ENCODE measurements around the gene CYP2U1.
"Not testable (repeated sequence)": the region's sequence is repeated elsewhere in the genome, so short reads cannot be mapped to it uniquely, and the experiment has no call there.

CYP2U1 gene

GRCh38 chr4:107900067-107900466 lies 31.3 kb upstream of the CYP2U1 start:
- Histone ChIP-seq H3K27ac (no peak overlapping the region), H3K4me3 (ENCODE audit: low read depth, low read length) (no peak overlapping the region), H3K36me3 (replicated peaks) (no peaks in the 10 kb centered on the region), H3K27me3 (replicated peaks) (no peaks in the 10 kb centered on the region)
- in situ Hi-C loops (cut with HindIII; ENCODE audit: low pct_ligation_motif_present, low sequenced_read_pairs) = loop anchor here (25.0 kb wide), 1 partner anchor 138 kb away; no protein-coding TSS in a partner anchor
- TF ChIP-seq CTCF (IDR thresholded peaks at IDR 0.05; ENCODE audit: low read depth, low read length, missing control alignments) = no peak
- no peak for DNase-seq

DNA sequence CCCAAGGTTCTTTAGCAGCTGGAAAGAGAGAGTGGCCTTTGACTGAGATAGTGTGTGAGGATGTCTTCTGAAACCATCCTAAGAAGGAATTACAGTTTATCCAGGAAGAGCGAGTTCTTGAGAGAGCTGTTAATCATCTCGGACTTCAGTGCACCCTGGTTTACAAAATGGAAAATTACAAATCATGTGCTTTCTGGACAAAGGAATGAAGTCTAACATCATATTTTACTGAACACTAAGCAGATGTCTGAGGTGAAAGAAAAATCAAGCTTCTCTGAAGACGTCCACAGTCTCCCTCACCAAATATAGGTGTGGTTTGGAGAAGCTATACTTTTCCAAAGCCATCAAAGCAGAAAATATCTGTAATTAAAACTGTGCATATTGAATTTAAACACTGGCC lies 30.8 kb upstream of the CYP2U1 start:
- no peak for TF ChIP-seq CTCF (IDR thresholded peaks at IDR 0.05; ENCODE audit: low read depth, low read length, missing control alignments)
- Histone ChIP-seq H3K36me3 (replicated peaks) (no peaks in the 10 kb centered on the region), H3K27ac (no peak overlapping the region), H3K4me3 (ENCODE audit: low read depth, low read length) (no peak overlapping the region), H3K27me3 (replicated peaks) (no peaks in the 10 kb centered on the region)
- no peak for DNase-seq
- in situ Hi-C loops (cut with HindIII; ENCODE audit: low pct_ligation_motif_present, low sequenced_read_pairs) = loop anchor here (25.0 kb wide), 1 partner anchor 138 kb away; no protein-coding TSS in a partner anchor

DNA sequence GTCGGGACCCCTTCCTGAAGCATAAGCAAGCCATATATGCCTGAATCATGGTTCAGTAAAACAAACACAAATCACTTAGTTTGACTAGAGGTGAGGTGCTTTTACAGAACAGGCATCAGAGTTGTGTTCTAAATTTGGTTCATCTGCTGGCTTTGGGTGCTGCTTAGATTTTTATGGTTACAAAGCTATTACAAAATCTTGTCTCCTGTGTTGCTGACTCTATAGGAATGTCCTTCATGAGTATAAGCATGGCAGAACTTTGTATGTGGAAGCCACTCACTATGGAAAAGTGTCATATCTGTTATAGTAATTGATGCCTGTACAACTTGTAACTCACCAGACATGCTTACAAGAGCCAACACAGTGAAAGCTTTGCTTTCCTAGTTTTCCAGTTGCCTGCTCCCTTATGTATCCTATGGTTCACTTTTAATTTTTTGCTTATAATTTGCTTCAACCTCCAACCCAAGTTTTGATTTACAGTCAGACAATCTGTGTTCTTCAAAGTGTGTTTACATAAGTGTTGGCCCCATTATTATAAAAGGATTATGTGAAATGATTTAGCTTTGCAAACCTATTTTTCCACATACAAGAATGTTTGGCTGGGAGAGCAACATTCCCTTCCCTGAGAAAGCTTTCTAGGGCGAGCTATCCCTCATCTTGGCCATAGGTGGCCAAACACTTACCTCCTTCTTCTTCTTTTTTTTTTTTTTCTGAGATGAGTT lies 30.0 kb upstream of the CYP2U1 start:
- in situ Hi-C loops (cut with HindIII; ENCODE audit: low pct_ligation_motif_present, low sequenced_read_pairs) = loop anchor here (25.0 kb wide), 1 partner anchor 139 kb away; no protein-coding TSS in a partner anchor
- DNase-seq = no peak
- no peak overlapping the region for H3K27ac ChIP-seq
- no peak for TF ChIP-seq CTCF (IDR thresholded peaks at IDR 0.05; ENCODE audit: low read depth, low read length, missing control alignments)
- no peak overlapping the region for H3K4me3 ChIP-seq (ENCODE audit: low read depth, low read length)
- no peaks in the 10 kb centered on the region for H3K27me3 ChIP-seq (replicated peaks)
- H3K36me3 ChIP-seq (replicated peaks) = no peaks in the 10 kb centered on the region

DNA sequence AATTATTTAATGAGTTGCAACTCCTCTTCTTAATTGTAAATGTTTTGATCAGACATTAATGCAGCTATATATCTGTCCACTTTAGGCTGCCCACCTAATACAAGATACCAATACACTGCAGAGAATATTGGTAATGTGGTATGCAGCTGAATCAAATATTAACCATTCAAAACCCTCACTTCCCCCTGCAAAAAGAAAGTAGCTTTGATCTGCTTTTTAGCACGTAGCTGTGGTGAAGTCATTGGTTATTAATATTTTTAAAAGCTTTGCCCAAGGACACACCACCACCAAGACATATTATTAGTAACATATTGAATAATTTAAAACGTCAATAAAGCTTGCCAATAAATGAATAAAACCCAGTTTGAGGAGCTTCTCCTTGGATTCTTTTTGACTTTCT lies 28.6 kb upstream of the CYP2U1 start:
- in situ Hi-C loops (cut with HindIII; ENCODE audit: low pct_ligation_motif_present, low sequenced_read_pairs) = loop anchor here (25.0 kb wide), 1 partner anchor 140 kb away; no protein-coding TSS in a partner anchor
- H3K27ac ChIP-seq = no peak overlapping the region
- no peak for TF ChIP-seq CTCF (IDR thresholded peaks at IDR 0.05; ENCODE audit: low read depth, low read length, missing control alignments)
- no peaks in the 10 kb centered on the region for H3K27me3 ChIP-seq (replicated peaks)
- DNase-seq = no peak
- H3K36me3 ChIP-seq (replicated peaks) = no peaks in the 10 kb centered on the region
- no peak overlapping the region for H3K4me3 ChIP-seq (ENCODE audit: low read depth, low read length)

GRCh38 chr4:107905082-107905481 lies 26.3 kb upstream of the CYP2U1 start:
- not testable (repeated sequence) for H3K27me3 ChIP-seq (replicated peaks); H3K4me3 ChIP-seq (ENCODE audit: low read depth, low read length); DNase-seq; H3K36me3 ChIP-seq (replicated peaks); H3K27ac ChIP-seq
- in situ Hi-C loops (cut with HindIII; ENCODE audit: low pct_ligation_motif_present, low sequenced_read_pairs) = loop anchor here (25.0 kb wide), 1 partner anchor 143 kb away; no protein-coding TSS in a partner anchor

DNA sequence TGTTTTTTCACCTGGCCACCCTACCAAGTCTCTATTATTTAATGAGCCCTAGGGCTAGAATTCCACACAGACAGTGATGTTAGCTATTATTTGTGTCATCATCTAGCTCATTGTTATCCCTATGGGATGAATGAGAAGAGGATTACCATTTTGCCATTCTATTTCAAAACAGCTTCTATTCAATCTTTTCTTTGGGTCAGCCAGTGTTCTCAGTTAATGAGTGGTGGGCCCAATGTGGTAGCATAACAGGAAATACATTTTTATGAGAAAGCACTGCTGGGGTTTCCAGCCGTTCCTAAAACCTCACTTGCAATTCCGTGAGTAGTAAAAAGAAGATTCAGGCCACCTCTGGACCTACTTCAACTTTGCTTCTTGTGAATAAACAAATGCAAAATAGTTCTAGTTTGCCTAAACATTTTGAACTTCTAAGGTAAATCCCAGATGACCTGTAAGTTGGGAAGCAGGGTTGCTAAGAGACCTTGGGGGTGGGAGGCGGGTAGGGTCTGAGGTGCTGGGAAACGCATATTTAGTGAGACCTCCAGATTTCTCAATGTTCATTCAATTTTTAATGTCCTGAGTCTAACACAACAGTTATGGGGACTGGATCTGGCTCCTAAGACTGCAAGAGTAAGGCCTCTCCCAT lies 24.8 kb upstream of the CYP2U1 start:
- H3K4me3 ChIP-seq (ENCODE audit: low read depth, low read length) = no peak overlapping the region
- DNase-seq = no peak
- H3K27ac ChIP-seq = no peak overlapping the region
- no peaks in the 10 kb centered on the region for H3K27me3 ChIP-seq (replicated peaks)
- no peak for TF ChIP-seq CTCF (IDR thresholded peaks at IDR 0.05; ENCODE audit: low read depth, low read length, missing control alignments)
- no peaks in the 10 kb centered on the region for H3K36me3 ChIP-seq (replicated peaks)
- in situ Hi-C loops (cut with HindIII; ENCODE audit: low pct_ligation_motif_present, low sequenced_read_pairs) = loop anchor here (25.0 kb wide), 1 partner anchor 144 kb away; no protein-coding TSS in a partner anchor

Measured in brain microvascular endothelial cell (primary cell).